ENCODE measurements around the gene IGF1R.

The IGF1R gene

GRCh38 chr15:98671060-98672008, 23.0 kb downstream of the IGF1R start:
- no peak for DNase-seq (ENCODE audit: low read depth in 4 of 4, low spot score in 1 of 4)

DNA sequence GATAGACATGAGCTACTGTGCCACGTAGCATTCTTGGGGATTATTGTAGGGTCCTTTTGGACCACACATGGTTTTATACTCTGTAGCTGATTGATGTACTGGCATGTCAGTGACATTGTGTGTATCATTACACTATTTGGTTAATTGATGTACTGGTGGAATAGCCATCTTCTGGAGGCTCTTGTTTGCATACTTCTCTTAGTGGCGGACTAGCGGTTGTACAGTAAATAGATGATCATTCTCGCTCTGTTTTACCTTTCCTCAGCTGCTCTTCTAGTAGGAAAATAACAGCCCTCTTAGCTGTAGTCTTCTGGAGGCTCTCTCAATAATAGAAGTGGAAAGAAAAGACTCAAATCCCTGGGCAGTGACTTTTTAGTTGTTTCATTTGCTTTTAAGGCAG, 24.8 kb downstream of the IGF1R start:
- DNase-seq (ENCODE audit: low read depth in 4 of 4, low spot score in 1 of 4), result no peak

DNA sequence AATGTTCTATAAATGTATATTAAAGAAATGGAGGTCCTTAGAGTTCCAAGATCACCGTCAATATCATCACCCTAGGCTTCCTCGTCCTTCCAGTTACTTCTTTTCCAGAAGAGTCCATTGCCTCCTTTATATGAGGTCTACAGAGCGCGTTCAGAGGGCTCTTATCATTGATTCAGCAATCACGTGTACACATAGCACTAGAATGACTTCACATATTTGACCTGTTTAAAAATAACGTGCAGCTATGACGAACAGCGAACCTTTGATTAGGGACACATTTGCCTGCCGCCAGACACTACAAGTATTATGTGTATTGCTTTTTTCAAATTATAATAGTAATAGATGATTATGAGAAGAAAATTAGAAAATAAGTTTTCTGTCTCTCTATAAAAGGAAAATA, 26.0 kb downstream of the IGF1R start:
- no peak for DNase-seq (ENCODE audit: low read depth in 4 of 4, low spot score in 1 of 4)

DNA sequence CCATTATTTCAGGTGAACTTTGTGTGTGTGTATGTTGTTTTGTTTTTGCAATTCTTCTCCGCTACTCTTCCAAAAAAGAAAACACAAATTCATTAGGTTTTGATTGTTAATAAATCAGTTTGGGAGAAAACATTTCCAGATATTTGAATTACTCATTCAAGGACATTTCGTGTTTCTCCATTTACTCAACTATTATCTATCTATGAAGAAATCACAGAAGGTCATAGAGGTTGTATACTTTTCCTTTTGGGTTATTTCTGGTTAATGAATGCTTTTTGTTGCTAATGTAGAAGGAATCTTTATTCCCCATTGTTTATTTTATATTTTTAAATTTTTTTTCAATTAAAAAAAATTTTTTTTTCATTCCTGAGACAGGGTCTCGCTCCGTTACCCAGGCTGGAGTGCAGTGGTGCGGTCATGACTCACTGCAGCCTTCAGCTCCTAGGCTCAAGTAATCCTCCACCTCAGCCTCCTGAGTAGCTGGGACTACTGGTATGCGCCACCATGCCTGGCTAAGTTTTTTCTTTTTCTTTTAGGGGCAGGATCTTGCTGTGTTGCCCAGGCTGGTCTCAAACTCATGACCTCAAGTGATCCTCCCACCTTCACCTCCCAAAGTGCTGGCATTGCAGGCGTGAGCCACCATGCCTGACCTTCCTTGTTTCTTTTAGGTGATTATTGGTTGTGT, 28.4 kb downstream of the IGF1R start:
- DNase-seq (ENCODE audit: low read depth in 4 of 4, low spot score in 1 of 4), result no peak

GRCh38 chr15:98677345-98678059, 29.2 kb downstream of the IGF1R start:
- DNase-seq (ENCODE audit: low read depth in 4 of 4, low spot score in 1 of 4), result no peak

GRCh38 chr15:98678484-98678883, 30.1 kb downstream of the IGF1R start:
- no peak for DNase-seq (ENCODE audit: low read depth in 4 of 4, low spot score in 1 of 4)

DNA sequence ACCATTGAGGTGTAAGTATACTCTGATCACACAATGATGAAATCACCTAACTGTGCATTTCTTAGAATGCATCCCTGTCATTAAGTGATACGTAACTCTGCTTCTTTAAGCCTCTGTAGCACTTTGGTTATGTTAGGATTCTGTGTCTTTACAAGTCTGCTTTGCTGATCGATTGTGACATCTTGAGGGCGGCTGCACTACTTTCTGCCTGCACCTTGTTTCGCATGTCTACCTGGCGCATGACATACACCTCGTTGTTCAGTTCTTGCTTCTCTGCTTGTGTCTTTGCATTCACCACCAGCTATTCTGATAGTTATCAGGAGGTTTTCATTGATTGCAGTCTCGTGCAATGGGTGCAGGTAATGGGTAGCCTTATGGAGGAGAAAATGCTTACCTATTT, 32.7 kb downstream of the IGF1R start:
- no peak for DNase-seq (ENCODE audit: low read depth in 4 of 4, low spot score in 1 of 4)

DNA sequence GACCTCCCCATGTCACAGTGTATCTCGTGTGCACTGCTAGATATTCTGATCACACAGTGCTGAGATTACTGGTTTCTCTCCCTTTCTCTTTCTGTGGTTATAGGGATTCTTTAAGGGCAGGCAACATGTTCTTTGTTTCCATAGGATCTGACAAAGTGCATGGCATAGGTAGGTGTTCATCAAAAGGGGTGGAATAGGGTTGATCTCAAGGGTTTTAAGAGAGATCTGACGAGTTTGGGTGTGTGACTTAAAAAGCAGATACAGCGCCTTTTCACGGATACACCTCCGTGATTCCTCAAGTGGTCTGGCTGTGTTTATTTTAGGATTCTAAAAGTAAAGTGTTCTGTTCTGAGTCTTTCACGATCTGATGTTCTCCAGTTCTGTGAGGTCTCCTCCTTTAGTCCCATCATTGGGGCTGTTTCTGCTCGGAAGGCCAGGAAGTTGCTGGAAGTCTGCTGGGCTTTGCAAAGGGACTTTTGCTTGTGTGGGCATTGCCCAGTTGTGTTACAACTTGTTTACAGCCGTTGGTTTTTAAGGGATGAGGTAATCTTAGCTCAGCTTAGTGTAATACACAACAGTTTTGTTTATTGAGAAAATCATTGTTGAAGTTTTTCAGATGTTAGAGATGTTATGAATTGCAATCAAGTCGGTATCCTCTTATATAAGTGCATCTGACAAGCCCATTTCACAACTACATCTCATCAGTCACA, 34.8 kb downstream of the IGF1R start:
- DNase-seq (ENCODE audit: low read depth in 4 of 4, low spot score in 1 of 4), result no peak

- no peak for DNase-seq (ENCODE audit: low read depth in 4 of 4, low spot score in 1 of 4)
Observed at GRCh38 chr15:98683831-98684230, 35.5 kb downstream of the IGF1R start.

- DNase-seq (ENCODE audit: low read depth in 4 of 4, low spot score in 1 of 4), result no peak
Observed at GRCh38 chr15:98684436-98684835, 36.1 kb downstream of the IGF1R start.

DNA sequence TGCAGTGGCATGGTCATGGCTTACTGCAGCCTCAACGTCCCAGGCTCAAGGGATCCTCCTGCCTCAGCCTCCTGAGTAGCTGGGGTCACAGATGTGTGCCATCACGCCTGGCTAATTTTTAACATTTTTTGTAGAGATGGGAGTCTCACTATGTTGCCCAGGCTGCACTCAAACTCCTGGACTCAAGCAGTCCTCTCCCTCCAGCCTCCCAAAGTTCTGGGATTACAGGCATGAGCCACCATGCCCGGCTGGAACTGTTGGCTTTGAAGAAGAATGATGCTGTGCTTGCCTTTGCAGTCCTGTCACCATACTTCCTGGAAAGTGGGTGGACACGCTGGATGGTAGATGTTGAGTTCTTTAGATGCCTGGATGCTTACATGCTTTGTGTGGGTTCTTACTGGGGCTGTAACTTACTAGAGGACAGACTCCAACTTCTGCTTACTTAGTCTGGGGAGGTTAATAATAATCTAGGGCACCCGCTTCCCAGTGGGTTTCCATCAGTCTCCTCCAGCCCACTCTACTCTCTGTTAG, 36.7 kb downstream of the IGF1R start:
- DNase-seq (ENCODE audit: low read depth in 4 of 4, low spot score in 1 of 4), result no peak

DNA sequence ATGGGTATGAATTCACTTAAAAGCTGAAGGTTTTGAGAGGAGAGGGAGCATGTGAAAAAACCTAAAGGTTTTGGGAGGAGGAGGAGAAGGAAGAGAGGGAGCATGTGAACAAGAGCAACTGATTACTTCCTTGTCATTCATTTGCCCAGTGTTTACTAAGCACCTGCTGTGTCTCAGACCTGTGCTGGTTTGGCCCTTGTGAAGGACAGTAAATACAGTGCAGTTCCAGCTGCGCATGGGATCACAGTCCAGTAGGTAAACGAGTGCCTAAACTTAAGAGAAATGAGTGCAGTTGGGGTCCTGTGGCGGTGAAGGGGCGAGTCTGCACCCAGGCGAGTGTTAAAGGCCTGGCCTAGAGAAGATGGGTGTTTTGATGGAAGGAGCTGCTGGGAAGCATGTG, 38.6 kb downstream of the IGF1R start:
- DNase-seq (ENCODE audit: low read depth in 4 of 4, low spot score in 1 of 4), result no peak

GRCh38 chr15:98689431-98689861, 41.1 kb downstream of the IGF1R start:
- no peak for DNase-seq (ENCODE audit: low read depth in 4 of 4, low spot score in 1 of 4)

- no peak for DNase-seq (ENCODE audit: low read depth in 4 of 4, low spot score in 1 of 4)
Observed at GRCh38 chr15:98690272-98690950, 42.1 kb downstream of the IGF1R start.

GRCh38 chr15:98692213-98692612, 43.9 kb downstream of the IGF1R start:
- DNase-seq (ENCODE audit: low read depth in 4 of 4, low spot score in 1 of 4), result no peak

DNA sequence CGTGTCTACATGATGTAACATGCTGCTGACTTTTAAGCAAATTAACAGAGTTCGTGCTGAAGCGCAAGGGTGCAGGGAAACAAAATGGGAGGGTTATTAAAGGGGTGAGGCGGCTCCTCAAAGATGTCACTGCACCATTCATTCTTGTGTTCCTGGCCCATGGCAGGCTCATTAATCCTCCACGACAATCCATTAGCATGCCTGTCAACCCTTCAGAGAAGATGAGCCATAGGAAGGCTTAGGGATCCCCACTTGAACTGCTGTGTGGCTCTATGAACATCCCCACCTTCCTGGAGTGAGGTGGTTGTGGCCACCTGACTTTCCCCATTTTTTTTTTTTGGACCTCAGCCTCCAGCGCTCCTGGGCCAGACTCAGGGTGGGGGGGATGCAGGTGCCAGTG, 45.8 kb downstream of the IGF1R start:
- DNase-seq (ENCODE audit: low read depth in 4 of 4, low spot score in 1 of 4), result no peak

- no peak for DNase-seq (ENCODE audit: low read depth in 4 of 4, low spot score in 1 of 4)
Observed at GRCh38 chr15:98698792-98699191, 50.5 kb downstream of the IGF1R start.

- DNase-seq (ENCODE audit: low read depth in 4 of 4, low spot score in 1 of 4), result no peak
Observed at GRCh38 chr15:98699591-98700424, 51.5 kb downstream of the IGF1R start.

GRCh38 chr15:98700519-98700918, 52.2 kb downstream of the IGF1R start:
- no peak for DNase-seq (ENCODE audit: low read depth in 4 of 4, low spot score in 1 of 4)
